Nephron progenitor cell (in vitro differentiated cells): ENCODE data around the gene APLP2.

Experiments
- DNase-seq: peaks from one replicate; pipeline ENCODE4 v3.0.0; 2021
- H3K27ac Mint-ChIP-seq: 2 replicates; pipeline ENCODE4 v1.8.0; 2021; ENCODE audit warnings: mild to moderate bottlenecking, moderate library complexity, mixed read lengths
- H3K27me3 Mint-ChIP-seq: 2 replicates; pipeline ENCODE4 v1.8.0; 2021; ENCODE audit warnings: mild to moderate bottlenecking, low read depth, mixed read lengths; ENCODE audit not compliant: poor library complexity
- H3K36me3 Mint-ChIP-seq: 2 replicates; pipeline ENCODE4 v1.8.0; 2021; ENCODE audit warnings: low read depth, mixed read lengths
- H3K4me1 Mint-ChIP-seq: 2 replicates; pipeline ENCODE4 v1.8.0; 2021; ENCODE audit warnings: mixed read lengths
- H3K4me3 Mint-ChIP-seq: 2 replicates; pipeline ENCODE4 v1.8.0; 2021; ENCODE audit warnings: mild to moderate bottlenecking, moderate library complexity, mixed read lengths
- H3K9me3 Mint-ChIP-seq: 2 replicates; pipeline ENCODE4 v1.8.0; 2021; ENCODE audit warnings: mild to moderate bottlenecking, moderate library complexity, mixed read lengths
- CTCF ChIP-seq: fragments of 200-600 bp; sonication (generic); IDR thresholded peaks from 2 replicates; pipeline ENCODE4 v1.5.0; 2021; ENCODE audit warnings: antibody characterized with exemption

APLP2 gene

GRCh38 chr11:130115218-130115617 lies 45.5 kb downstream of the APLP2 start:
- peaks cover 16% of the 10 kb centered on the region for H3K4me1 Mint-ChIP-seq
- TF ChIP-seq CTCF = no peak

GRCh38 chr11:130118165-130118564 lies 48.5 kb downstream of the APLP2 start:
- Mint-ChIP-seq H3K36me3 (peaks cover 53% of the 10 kb centered on the region), H3K9me3 (no peaks in the 10 kb centered on the region), H3K4me1 (no peaks in the 10 kb centered on the region), H3K4me3 (no peak overlapping the region), H3K27me3 (no peaks in the 10 kb centered on the region), H3K27ac (no peak overlapping the region)
- no peak for DNase-seq
- TF ChIP-seq CTCF = no peak

More at GRCh38 chr11:130115218-130115617, 45.5 kb downstream of the APLP2 start:
- Mint-ChIP-seq H3K4me3 (no peak overlapping the region), H3K9me3 (no peaks in the 10 kb centered on the region), H3K36me3 (peaks cover 50% of the 10 kb centered on the region), H3K27ac (no peak overlapping the region), H3K27me3 (no peaks in the 10 kb centered on the region)
- DNase-seq = no peak

GRCh38 chr11:130118636-130119387 lies 49.1 kb downstream of the APLP2 start:
- Mint-ChIP-seq H3K27me3 (no peaks in the 10 kb centered on the region), H3K27ac (peak overlapping the region; percentile 93), H3K9me3 (no peaks in the 10 kb centered on the region), H3K36me3 (peaks cover 58% of the 10 kb centered on the region), H3K4me1 (peaks cover 3% of the 10 kb centered on the region), H3K4me3 (no peak overlapping the region)
- no peak for DNase-seq
- TF ChIP-seq CTCF = no peak

DNA sequence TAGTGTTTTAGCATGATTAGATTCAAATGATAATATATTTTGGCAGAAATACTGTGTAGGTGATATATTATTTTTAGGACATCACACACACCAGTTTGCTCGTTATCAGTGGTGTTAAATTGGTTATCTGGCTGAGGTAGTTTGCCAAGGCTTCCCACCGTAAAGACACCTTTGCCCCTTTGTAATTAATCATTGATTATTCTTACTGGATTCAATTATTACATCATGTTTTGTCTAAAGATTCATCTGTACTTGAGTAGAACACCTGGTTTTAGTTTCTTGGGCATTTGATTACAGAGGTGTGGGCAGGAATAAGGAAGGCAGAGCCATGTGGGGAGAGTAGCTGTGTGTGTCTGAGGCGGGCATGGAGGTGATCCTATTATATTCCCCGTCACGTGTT lies 50.4 kb downstream of the APLP2 start:
- no peak overlapping the region for H3K27ac Mint-ChIP-seq
- H3K4me3 Mint-ChIP-seq = no peak overlapping the region
- TF ChIP-seq CTCF = no peak
- H3K27me3 Mint-ChIP-seq = no peaks in the 10 kb centered on the region
- H3K36me3 Mint-ChIP-seq = peaks cover 62% of the 10 kb centered on the region
- no peak for DNase-seq
- no peaks in the 10 kb centered on the region for H3K9me3 Mint-ChIP-seq
- peaks cover 15% of the 10 kb centered on the region for H3K4me1 Mint-ChIP-seq

DNA sequence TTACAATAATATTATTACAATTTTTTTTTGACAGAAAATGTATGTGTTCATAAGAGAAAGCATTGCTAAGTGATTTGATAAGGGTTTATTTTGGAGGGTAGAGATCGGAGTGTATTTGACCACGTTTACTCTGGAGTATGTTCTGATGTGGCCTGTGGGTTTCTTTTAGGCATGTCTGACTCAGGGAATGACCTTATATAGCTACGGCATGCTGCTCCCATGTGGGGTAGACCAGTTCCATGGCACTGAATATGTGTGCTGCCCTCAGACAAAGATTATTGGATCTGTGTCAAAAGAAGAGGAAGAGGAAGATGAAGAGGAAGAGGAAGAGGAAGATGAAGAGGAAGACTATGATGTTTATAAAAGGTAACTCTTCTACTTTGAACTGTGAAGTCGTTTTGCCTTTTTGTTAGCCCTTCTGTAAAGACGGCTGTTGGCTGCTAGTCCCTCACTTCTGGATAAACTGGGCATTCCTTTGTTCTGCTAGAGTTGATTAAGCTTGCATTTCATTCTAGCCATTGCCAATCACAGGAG lies 51.8 kb downstream of the APLP2 start:
- peaks cover 15% of the 10 kb centered on the region for H3K4me1 Mint-ChIP-seq
- no peaks in the 10 kb centered on the region for H3K9me3 Mint-ChIP-seq
- H3K27me3 Mint-ChIP-seq = no peaks in the 10 kb centered on the region
- H3K27ac Mint-ChIP-seq = peak overlapping the region; percentile 39
- H3K36me3 Mint-ChIP-seq = peaks cover 56% of the 10 kb centered on the region
- H3K4me3 Mint-ChIP-seq = no peak overlapping the region
- no peak for DNase-seq
- TF ChIP-seq CTCF = no peak

DNA sequence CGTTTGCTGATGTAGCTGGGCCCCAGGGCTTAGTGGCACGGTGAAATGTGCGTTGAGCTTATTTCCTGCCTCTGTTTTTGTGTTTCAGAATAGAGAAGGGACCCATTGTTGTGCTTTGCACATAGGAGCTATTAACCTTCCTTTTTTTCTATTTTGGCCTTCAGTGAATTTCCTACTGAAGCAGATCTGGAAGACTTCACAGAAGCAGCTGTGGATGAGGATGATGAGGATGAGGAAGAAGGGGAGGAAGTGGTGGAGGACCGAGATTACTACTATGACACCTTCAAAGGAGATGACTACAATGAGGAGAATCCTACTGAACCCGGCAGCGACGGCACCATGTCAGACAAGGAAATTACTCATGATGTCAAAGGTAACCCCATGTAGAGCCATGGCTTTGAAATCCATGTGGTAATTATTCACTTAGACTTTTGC lies 52.5 kb downstream of the APLP2 start:
- H3K4me3 Mint-ChIP-seq = no peak overlapping the region
- no peak for TF ChIP-seq CTCF
- H3K4me1 Mint-ChIP-seq = peaks cover 15% of the 10 kb centered on the region
- DNase-seq = no peak
- H3K27ac Mint-ChIP-seq = peak overlapping the region; percentile 33
- H3K36me3 Mint-ChIP-seq = peaks cover 56% of the 10 kb centered on the region
- H3K27me3 Mint-ChIP-seq = no peaks in the 10 kb centered on the region
- no peaks in the 10 kb centered on the region for H3K9me3 Mint-ChIP-seq
